K562 (cell line): ENCODE measurements around the gene PDLIM4. TPM values are rescaled to one million over a fixed set of nuclear protein-coding genes. Genes with fewer than 3 reads are reported as not detected.

Experiments used
- ATAC-seq: fragments of 200-7000 bp; cut with Tn5 transposase; 3 replicates; pipeline ENCODE4 v1.9.1; 2020; ENCODE audit warnings: moderate library complexity
- BruUV-seq: library from RNA; stranded (reverse); fragments of 400-500 nt; replicated peaks from 2 replicates; lab custom pipeline; 2021; lab: Mats Ljungman, UMichigan
- CTCF ChIA-PET: fragments of 300-600 bp; formaldehyde crosslinking; extraction: SDS; loops from one replicate; lab custom pipeline; 2021; ENCODE audit warnings: low intra/inter-chr PET ratio; lab: Yijun Ruan, JAX
- POLR2A ChIA-PET: fragments of 300-600, 350-650 bp; sonication (Branson Sonifier 250); formaldehyde crosslinking; extraction: SDS; loops from one replicate; lab custom pipeline; 2021; ENCODE audit warnings: antibody characterized with exemption, inconsistent platforms; lab: Yijun Ruan, JAX
- DNase-seq, 4 experiments: peaks; one replicate each; pipeline versions ENCODE4 v3.0.0 to v3.0.0-alpha.2; 2011 to 2018; ENCODE audit warnings: low spot score in 3 of 4, mixed read lengths in 3 of 4; ENCODE audit errors: extremely low read depth in 1 of 4
- FAIRE-seq: peaks from 2 replicates; lab custom pipeline; 2011; peaks lifted over from hg19 to GRCh38; lab: Jason Lieb, UNC
- H2AFZ ChIP-seq: 2 replicates; pipeline ENCODE4 v1.6.0; 2011; ENCODE audit warnings: low read depth, low read length, control low read depth, inconsistent platforms
- H3K27ac ChIP-seq: fragments of 200-600 bp; 3 replicates; pipeline ENCODE4 v1.8.0; 2011; ENCODE audit warnings: low read depth, mild to moderate bottlenecking, control low read depth, inconsistent platforms, low read length, moderate library complexity, mixed read lengths; ENCODE audit errors: extremely low read depth
- H3K27me3 ChIP-seq, 2 experiments: fragments of 300-600 bp in 1 of 2; 2 replicates in 1 of 2; 3 replicates in 1 of 2; pipeline versions ENCODE4 v1.6.0 to v1.8.0; 2011; ENCODE audit warnings: inconsistent platforms in 2 of 2, low read length in 2 of 2, mild to moderate bottlenecking in 1 of 2, mixed read lengths in 1 of 2, moderate library complexity in 1 of 2; ENCODE audit not compliant: control insufficient read depth in 2 of 2, insufficient read depth in 2 of 2
- H3K36me3 ChIP-seq: fragments of 300-600 bp; 3 replicates; pipeline ENCODE4 v1.8.0; 2011; ENCODE audit warnings: mild to moderate bottlenecking, low read length, inconsistent platforms; ENCODE audit not compliant: control insufficient read depth, insufficient read depth
- H3K4me1 ChIP-seq, 2 experiments: fragments of 200-600 bp in 1 of 2; replicated peaks in 1 of 2; 2 replicates in 1 of 2; 3 replicates in 1 of 2; pipeline versions ENCODE4 v1.5.1 to v1.8.0; 2011; ENCODE audit warnings: inconsistent platforms in 2 of 2, low read length in 2 of 2, mild to moderate bottlenecking in 1 of 2, mixed read lengths in 1 of 2, moderate library complexity in 1 of 2; ENCODE audit not compliant: control insufficient read depth in 2 of 2, insufficient read depth in 2 of 2
- H3K4me2 ChIP-seq: 2 replicates; pipeline ENCODE4 v1.6.1; 2011; ENCODE audit warnings: low read length, control low read depth, inconsistent platforms, mixed read lengths; ENCODE audit not compliant: insufficient read depth
- H3K4me3 ChIP-seq: fragments of 200-600 bp; sonication (generic), shearing (Covaris generic); 2 replicates; pipeline ENCODE4 v1.5.1; 2016; ENCODE audit warnings: control low read depth, inconsistent platforms
- H3K79me2 ChIP-seq: fragments of 200-600 bp; 3 replicates; pipeline ENCODE4 v1.8.0; 2011; ENCODE audit warnings: low read length, inconsistent platforms; ENCODE audit not compliant: control insufficient read depth, insufficient read depth
- H3K9ac ChIP-seq, 2 experiments: 2 replicates each; pipeline versions ENCODE4 v1.6.0 to v1.6.1; 2011; ENCODE audit warnings: low read depth in 2 of 2, low read length in 2 of 2, control low read depth in 1 of 2, inconsistent platforms in 1 of 2, mild to moderate bottlenecking in 1 of 2, mixed read lengths in 1 of 2; ENCODE audit not compliant: insufficient read depth in 1 of 2
- H3K9me1 ChIP-seq: one replicate; pipeline ENCODE4 v1.6.0; 2011; ENCODE audit warnings: inconsistent platforms, mild to moderate bottlenecking, low read length, moderate library complexity; ENCODE audit not compliant: control insufficient read depth, insufficient read depth
- H3K9me3 ChIP-seq: replicated peaks from 2 replicates; pipeline ENCODE4 v1.5.1; 2011; ENCODE audit warnings: low read depth, low read length, inconsistent platforms; ENCODE audit not compliant: control insufficient read depth, insufficient read depth
- H4K20me1 ChIP-seq: replicated peaks from 2 replicates; pipeline ENCODE4 v1.6.1; 2011; ENCODE audit warnings: low read length, inconsistent platforms, mixed read lengths; ENCODE audit not compliant: control insufficient read depth, insufficient read depth
- KLF1 ChIP-seq: fragments of 450-650 bp; IDR thresholded peaks from 2 replicates; pipeline ENCODE4 v1.6.1; 2016; ENCODE audit warnings: missing genetic modification characterization, missing compliant biosample characterization
- WGBS: fragments of 100-300 bp; shearing (Covaris generic); methylation state at CpG from one replicate; pipeline ENCODE4 v1.1.6; 2016; ENCODE audit warnings: low coverage, mixed read lengths; ENCODE audit not compliant: insufficient coverage; ENCODE audit errors: missing lambda C conversion rate; 5-methylcytosine and 5-hydroxymethylcytosine counted together
- in situ Hi-C: fragments of 300-500 bp; cut with MboI; formaldehyde crosslinking; loops from 4 replicates; pipeline ENCODE4 v1.15.0; 2018; ENCODE audit warnings: inconsistent platforms, mixed read lengths
- intact Hi-C: fragments of 100-400 bp; cut with micrococcal nuclease; formaldehyde crosslinking; loops from 2 replicates; pipeline ENCODE4 v1.14.2; 2022
- polyA plus RNA-seq, 8 experiments: library from polyadenylated mRNA; depleted of rRNA in 4 of 8; stranded (reverse) in 5 of 8; unstranded in 3 of 8; fragments of >200 nt; fragmentation: Nextera tagmentation in 2 of 8; fragmentation: Illumina TruSeq in 1 of 8; extraction: Ambion mirVana in 2 of 8; extraction: Trizol in 1 of 8; gene quantifications; 2 replicates each; pipeline versions ENCODE4 v1.2.1 to v1.2.3, GENCODE V29; 2011 to 2014; ENCODE audit warnings: inconsistent platforms in 1 of 8, missing spikeins in 1 of 8
- total RNA-seq, 7 experiments: library from RNA; depleted of rRNA in 6 of 7; stranded (reverse); fragments of >200 nt in 6 of 7; fragmentation: Illumina TruSeq in 2 of 7; extraction: Trizol in 2 of 7; gene quantifications; 2 replicates each; pipeline versions ENCODE4 v1.2.1 to v1.2.3, GENCODE V29; 2011 to 2021; ENCODE audit warnings: low replicate concordance in 1 of 7
- TF ChIP-seq, protein P1 (sequence below): fragments of 450-650 bp; formaldehyde crosslinking; IDR thresholded peaks from 2 replicates; pipeline ENCODE4 v1.4.0; 2022; ENCODE audit warnings: missing genetic modification characterization

Gene PDLIM4
- total and polyA plus RNA-seq, 9 of the 15 experiments (the other 6 are each of a cell fraction or from before 2014, with no cell fraction given): 0.28 to 32.8 (median 13.1) TPM

DNA sequence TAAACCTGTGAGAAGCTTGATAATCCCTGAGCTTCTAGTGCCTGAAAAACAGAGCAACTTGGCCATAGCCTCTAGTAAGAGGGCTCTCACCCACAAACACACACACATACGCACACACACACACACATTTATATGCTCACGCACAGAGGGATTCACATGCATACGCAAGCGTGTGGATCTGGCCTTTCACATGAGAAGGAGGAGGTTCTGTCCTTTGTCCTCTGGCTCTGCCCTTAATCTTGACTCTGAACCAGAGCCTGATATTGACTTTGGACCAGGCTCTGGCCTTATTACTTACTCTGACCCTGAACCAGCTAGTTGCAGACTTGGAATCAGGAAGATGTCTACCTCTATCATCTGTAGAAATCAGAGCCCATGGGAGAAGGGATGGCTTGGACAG is 19.8 kb upstream of the PDLIM4 start:
- H2AFZ ChIP-seq: no peak overlapping the region
- no peak overlapping the region for H3K27ac ChIP-seq
- in situ Hi-C loops (no loop called here), intact Hi-C loops (loop anchor here (1.0 to 5.0 kb wide), 6 partner anchors 23 to 263 kb away; no protein-coding TSS in a partner anchor)
- no peaks in the 10 kb centered on the region for H3K27me3 ChIP-seq
- BruUV-seq: no TSS peak
- H3K4me2 ChIP-seq: no peak overlapping the region
- H3K9me1 ChIP-seq: no peaks in the 10 kb centered on the region
- H3K9ac ChIP-seq: no peak overlapping the region
- H3K79me2 ChIP-seq: no peaks in the 10 kb centered on the region
- H3K4me1 ChIP-seq: no peaks in the 10 kb centered on the region; a peak in 2 of 5 replicates
- WGBS: 71% methylated on average over 4 of the region's 4 CpGs
- TF ChIP-seq, protein P1, sequence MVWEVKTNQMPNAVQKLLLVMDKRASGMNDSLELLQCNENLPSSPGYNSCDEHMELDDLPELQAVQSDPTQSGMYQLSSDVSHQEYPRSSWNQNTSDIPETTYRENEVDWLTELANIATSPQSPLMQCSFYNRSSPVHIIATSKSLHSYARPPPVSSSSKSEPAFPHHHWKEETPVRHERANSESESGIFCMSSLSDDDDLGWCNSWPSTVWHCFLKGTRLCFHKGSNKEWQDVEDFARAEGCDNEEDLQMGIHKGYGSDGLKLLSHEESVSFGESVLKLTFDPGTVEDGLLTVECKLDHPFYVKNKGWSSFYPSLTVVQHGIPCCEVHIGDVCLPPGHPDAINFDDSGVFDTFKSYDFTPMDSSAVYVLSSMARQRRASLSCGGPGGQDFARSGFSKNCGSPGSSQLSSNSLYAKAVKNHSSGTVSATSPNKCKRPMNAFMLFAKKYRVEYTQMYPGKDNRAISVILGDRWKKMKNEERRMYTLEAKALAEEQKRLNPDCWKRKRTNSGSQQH (CRISPR knock-in tag): no peak
- TF ChIP-seq KLF1 (tag): no peak
- TF ChIP-seq, all 486 proteins: peak for 0
- no peak for FAIRE-seq
- no peak for ATAC-seq
- Histone ChIP-seq H3K36me3 (no peaks in the 10 kb centered on the region), H3K9me3 (no peaks in the 10 kb centered on the region), H3K4me3 (no peak overlapping the region), H4K20me1 (no peaks in the 10 kb centered on the region)
- ChIA-PET CTCF (interaction anchor here (3.4 kb wide), 1 partner anchor 78 kb away, joined by 11 read pairs; no protein-coding TSS in a partner anchor), POLR2A (interaction anchor here (0.6 to 1.4 kb wide), 8 partner anchors 8 to 252 kb away, joined by 3 to 17 read pairs (median 4); partner anchors contain the start of genes P4HA2 and SLC22A5)
- no peak for DNase-seq
